HG03095 (cell line): ENCODE results near the gene FRMD4B.
A peak's percentile ranks its signal among the peaks of the same experiment; 100 is the strongest.

ENCODE experiments used
- ATAC-seq: cut with Tn5 transposase; IDR thresholded peaks from one replicate; pipeline ENCODE4 v1.9.1; 2021; ENCODE audit warnings: moderate library complexity; ENCODE audit not compliant: unreplicated experiment

FRMD4B gene

DNA sequence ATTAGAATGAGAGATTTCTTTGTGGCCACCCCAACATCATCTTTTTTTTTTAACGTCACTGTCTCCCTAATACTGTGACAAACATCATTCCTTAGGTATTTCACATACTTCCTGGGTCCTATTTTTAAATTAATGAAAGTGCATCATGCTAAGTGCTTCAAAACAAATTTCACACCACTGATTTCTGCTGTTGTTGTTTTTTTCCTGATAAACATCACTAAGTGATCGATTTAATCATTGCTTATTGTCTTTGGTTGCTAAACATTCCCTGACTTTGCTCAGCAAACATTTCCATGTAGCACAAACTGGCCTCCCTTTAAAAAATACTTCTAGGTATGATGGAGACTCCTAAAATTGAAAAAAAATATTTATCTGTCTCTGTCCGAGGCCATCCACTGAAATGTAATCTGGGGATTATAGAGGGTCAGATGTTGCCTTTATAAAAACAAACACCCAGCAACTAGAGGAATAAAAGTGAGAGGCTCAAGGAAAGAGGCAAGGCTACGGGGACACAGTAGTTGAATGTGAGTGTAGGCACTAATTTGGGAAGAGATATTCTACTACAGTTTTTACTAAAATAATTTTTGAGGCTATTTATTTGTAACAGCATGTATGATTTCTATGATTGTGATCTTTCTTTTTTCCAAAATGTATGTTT is 243.0 kb downstream of the FRMD4B start:
- no peak for ATAC-seq

DNA sequence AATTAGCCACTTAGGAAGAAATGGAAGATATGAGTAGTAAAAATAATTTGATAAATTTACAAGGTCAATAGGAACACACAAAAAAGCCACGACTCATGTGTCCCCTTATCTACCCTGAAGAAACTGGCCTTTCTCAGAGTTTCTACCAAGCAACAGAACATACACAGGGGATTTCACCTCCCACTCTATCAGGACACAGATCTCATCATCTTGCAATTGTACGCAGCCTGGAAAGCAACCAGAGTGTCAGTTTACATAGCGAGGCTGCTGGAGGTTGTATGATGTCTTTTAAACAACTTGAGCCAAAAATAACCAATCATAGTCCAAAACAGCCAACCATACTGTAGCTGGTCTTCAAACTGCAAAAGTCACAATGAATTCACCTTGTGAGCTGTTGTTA is 243.8 kb downstream of the FRMD4B start:
- no peak for ATAC-seq

DNA sequence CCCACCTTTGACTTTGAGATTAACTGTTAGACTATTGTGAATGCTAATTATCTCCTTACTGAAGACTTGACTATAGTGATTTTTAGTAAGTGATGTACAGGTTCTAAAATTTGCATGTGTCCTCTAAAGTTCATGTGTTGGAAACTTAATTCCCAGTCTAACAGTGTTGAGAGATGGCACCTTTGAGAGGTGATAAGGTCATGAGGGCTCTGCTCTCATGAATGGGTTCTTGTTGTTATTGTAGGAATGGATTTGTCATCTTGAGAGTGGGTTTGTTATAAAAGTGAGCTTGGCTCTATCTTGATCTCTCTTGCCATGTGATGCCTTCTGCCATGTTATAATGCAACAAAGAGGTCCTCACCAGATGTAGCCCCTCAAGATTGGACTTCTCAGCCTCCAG is 244.6 kb downstream of the FRMD4B start:
- no peak for ATAC-seq

DNA sequence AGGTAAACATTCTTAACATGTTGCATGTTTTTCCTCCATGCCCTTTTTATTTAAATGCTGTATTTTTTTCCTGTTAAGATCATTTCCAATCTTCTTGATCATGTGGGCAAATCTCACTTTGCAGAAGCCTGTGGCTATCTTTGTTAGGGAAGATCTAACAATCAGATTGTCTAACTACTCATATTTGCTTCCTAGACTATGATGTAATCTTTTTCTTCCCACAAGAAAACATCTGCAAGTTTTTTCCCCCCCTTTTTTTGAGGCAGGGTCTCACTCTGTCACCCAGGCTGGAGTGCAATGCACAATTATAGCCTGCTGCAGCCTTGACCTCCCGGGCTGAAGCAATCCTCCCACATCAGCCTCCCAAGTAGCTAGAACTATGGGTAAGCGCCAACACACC is 248.5 kb downstream of the FRMD4B start:
- ATAC-seq = no peak

DNA sequence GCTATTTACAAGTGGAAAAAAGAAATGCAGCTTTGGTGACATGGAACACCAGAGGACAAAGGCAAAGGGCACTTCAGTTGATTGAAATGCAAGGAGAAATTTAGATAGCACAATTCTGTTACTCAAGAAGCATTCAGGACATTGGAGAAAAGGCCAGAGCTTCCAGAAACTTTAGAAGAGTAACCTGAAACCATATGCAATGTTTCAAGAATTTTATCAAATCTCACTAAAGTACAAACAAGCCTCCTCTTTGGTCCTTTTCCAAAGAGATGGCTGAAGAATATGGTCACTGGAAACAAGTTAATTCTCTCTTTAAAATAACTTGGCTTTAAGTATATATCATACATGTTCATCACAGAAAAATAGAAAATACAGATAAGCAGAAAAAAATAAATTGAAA is 248.9 kb downstream of the FRMD4B start:
- no peak for ATAC-seq

DNA sequence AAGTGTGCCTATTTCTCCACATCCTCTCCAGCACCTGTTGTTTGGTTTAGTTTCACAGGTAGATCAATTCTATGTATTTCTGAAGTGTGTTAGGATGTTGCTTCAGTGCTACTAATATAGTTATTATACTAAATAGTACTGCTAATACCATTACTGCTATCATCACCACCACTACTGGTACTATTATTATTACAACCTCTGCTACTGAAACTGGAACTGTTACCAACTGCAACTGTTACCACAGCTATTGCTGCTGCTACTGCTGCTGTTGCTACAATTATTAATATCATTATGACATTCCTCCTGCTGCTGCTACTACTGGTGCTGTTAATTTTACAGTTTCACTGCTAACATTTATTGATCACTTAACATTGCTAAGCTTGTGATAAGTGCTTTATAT is 255.2 kb downstream of the FRMD4B start:
- peak; percentile 80 for ATAC-seq

DNA sequence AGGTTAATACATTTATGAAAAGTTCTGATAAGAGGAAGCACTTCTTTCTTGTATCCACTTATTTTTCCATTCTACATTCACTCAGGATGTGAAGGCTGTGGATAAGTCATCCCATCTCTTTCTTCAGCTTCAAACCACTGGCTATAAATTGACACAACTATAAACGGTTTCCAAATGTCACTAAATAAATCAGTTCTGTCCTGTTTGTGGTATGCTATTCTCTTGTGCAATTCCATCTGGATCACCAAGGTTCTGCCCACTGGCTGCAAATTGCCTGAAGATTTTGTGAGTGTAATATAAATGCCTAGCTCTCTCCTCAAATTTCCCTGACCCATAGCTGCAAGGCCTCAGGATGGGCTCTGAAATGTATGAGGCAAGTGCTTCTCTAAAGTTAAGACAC is 256.4 kb downstream of the FRMD4B start:
- ATAC-seq = no peak

DNA sequence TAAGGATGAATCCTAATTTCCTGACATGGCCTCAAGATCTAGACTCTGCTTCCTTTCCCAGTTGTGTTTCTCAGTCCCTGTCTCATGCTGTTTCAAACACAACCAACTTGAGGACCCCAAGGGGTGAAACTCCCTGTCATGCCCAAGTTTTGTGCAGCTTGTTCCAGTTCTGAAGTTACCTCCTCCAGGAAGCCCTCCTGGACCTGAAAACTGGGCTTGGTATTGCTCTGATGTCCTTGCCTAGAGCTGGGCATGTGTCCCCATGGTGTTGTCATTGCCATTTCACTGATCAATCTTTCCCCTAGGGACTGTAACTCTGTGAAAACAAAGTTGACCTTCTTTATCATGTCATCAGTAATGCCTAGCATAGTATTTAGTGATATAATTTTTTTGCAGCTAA is 257.4 kb downstream of the FRMD4B start:
- no peak for ATAC-seq

DNA sequence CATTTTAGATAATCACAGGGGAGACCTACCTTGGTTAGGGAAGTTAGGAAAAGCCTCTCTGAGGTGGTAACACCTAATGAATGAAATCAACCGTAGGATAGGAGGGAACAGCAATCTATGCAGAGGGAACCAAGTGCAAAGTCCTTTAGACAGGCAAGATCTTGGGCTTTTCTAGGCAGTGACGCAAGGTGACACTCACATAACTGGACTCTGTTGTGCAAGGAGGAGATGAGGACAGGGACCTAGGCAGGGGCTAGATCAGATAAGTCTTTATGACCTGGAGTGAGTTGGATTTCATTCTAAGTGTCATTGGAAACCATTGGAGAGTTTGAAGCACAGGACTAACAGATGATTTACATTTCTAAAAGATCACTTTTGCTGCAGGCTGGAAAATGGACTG is 258.9 kb downstream of the FRMD4B start:
- ATAC-seq = no peak

DNA sequence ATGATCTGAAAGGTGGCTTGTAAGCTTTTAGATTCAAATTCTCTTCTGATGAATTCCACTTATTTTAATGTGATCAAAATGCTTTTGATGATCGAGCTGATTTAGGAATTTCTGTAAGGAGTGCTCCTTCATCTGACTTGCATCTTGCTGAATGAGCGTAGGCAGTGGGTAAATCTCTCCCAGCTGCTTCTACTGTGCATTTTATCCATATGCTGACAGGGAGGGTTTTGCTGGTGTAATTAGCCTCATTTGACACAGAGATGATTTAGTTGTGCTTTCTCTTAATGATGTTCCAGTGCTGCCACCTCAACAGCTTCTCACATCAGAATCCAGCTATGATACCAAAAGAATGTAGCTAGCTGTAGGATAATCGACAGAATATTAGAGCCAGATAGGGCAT is 259.7 kb downstream of the FRMD4B start:
- ATAC-seq = no peak

DNA sequence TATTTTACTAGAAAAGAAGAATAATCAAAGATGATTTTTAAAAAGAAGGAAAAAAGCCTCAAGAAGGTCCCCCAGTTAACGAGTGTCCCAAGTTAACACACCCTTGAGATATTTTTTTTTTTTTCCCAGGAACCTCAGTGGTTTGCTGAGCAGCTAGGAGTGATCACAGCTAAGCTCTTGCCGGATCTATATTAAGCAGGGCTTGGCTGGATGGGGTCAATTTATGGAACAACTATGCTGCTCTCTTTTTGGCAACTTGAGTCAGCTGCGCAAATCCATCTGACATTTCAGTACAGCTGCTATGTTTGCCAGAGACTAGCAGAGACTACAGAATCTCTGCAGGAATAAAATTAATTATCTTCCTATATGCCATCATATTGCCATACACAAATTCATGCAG is 263.5 kb downstream of the FRMD4B start, which contains the start of gene LMOD3:
TSS of gene LMOD3 (minus strand) at position 193 of the 400 bp plus-strand sequence. CDS start 209 bp downstream, outside the sequence.
- no peak for ATAC-seq

DNA sequence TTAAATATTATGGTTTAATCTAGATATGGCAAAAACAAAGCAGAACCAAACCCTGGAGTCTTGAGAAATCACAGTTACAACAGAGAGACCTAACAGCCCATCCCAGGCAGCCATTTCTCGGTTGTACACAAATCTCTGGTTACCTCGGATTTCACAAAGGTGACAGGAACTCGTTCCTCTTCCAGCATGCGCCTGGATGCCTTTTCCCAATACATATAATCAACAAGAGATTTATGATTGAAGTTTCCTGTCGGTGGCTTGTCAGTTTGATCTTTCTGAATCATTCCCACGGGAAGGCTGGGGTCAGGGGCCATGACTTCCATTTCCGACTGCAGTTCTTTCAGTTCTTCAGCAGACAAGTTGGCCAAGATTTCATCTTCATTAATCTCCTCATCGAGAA is 263.9 kb downstream of the FRMD4B start:
- no peak for ATAC-seq

DNA sequence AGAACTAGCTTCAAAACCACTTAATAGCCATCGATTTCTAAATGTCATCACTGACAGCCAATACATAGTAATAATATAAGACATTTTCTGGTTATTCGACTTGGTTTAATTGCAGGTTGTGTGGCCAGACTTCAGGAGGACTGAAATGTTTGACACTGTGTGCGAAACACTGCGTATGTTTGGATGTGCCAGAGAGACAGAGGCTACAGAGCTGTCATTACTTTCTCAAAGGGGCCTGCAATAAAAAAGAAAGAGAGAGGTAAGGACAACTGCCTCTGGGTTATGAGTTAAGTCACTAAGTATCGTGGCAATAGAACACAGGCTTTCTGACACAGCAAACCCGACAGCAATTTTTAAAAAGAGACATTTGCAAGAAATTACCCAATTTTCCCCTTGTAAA is 264.4 kb downstream of the FRMD4B start:
- no peak for ATAC-seq

DNA sequence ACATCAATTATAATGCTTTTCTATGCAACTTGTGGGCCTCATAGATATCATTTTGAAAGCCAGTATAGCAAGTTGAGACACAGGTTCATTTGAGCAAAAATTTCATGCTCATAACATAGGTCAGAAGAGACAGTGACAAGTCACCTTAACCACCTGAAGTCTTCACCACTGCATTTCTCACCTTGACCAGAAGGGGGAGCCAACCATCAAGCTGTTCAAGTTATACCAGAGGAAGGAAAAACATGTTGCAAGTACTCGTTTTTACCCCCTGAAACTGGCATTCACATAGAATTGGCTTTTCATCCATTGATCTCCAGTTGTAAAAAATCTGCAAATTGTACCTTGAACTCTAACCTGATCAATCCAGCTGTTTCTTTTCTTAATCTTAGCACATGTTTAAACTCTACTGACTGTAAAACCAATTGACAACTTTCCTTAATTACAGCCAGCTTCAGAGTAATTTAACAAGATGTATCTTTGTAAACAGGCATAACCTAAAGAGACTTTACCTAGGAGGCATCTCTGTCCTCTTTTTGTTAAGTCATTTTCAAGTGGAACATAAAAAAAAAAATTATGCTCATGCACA is 264.9 kb downstream of the FRMD4B start:
- ATAC-seq = no peak
